ENCODE data around the gene SLC25A6.
"Not testable (repeated sequence)": the region's sequence is repeated elsewhere in the genome, so short reads cannot be mapped to it uniquely, and the experiment has no call there.

SLC25A6 gene

GRCh38 chrX:1354036-1355019 is 37.6 kb downstream of the SLC25A6 start:
- DNase-seq (ENCODE audit: low read depth in 2 of 2) = no peak

GRCh38 chrX:1351981-1352714 is 39.8 kb downstream of the SLC25A6 start:
- DNase-seq (ENCODE audit: low read depth in 2 of 2) = no peak

- DNase-seq (ENCODE audit: low read depth in 2 of 2) = not testable (repeated sequence)
These were observed 42.3 kb downstream of the SLC25A6 start for GRCh38 chrX:1349606-1350005.

GRCh38 chrX:1341545-1342184 is 50.2 kb downstream of the SLC25A6 start:
- DNase-seq (ENCODE audit: low read depth in 2 of 2) = no peak

GRCh38 chrX:1336948-1337779 is 54.7 kb downstream of the SLC25A6 start:
- DNase-seq (ENCODE audit: low read depth in 2 of 2) = no peak

- DNase-seq (ENCODE audit: low read depth in 2 of 2) = no peak
These were observed 55.5 kb downstream of the SLC25A6 start, which contains the start of gene IL3RA for GRCh38 chrX:1336331-1336943. Gene IL3RA, plus strand, starts transcription at chrX:1336785. Its CDS starts 4,981 bp downstream, at chrX:1341766.
